SK-N-MC (cell line): Measurements from ENCODE around the gene PTGER2.

ENCODE experiments used
- EZH2 ChIP-seq: fragments of 200-600 bp; sonication (generic); IDR thresholded peaks from one replicate; pipeline ENCODE4 v1.6.1; 2017; ENCODE audit warnings: antibody characterized with exemption
- FOXP2 ChIP-seq: optimal IDR thresholded peaks from 2 replicates; pipeline ENCODE3; 2011; ENCODE audit warnings: mild to moderate bottlenecking, moderate library complexity; ENCODE audit not compliant: insufficient read depth; ENCODE audit errors: extremely low read length, control extremely low read depth
- POLR2AphosphoS5 ChIP-seq: IDR thresholded peaks from 2 replicates; pipeline ENCODE4 v1.6.1; 2012; ENCODE audit warnings: mild to moderate bottlenecking, low read depth, low read length, borderline replicate concordance

- TF ChIP-seq EZH2 (no peak), POLR2AphosphoS5 (no peak), FOXP2 (no peak)
These were observed 52.7 kb downstream of the PTGER2 start for GRCh38 chr14:52366796-52367315.
